HG03066 (cell line): ENCODE data around the gene ACAN.
"Not testable (repeated sequence)": the region's sequence is repeated elsewhere in the genome, so short reads cannot be mapped to it uniquely, and the experiment has no call there.

Experiments used
- ATAC-seq: cut with Tn5 transposase; IDR thresholded peaks from one replicate; pipeline ENCODE4 v1.9.1; 2021; ENCODE audit warnings: low read depth; ENCODE audit not compliant: unreplicated experiment

Gene ACAN

GRCh38 chr15:88915354-88915753 is 112.1 kb downstream of the ACAN start:
- ATAC-seq, result no peak

GRCh38 chr15:88917760-88918159 is 114.5 kb downstream of the ACAN start:
- ATAC-seq, result no peak

- no peak for ATAC-seq
These were observed 115.5 kb downstream of the ACAN start for GRCh38 chr15:88918738-88919137.

GRCh38 chr15:88920186-88920891 is 117.1 kb downstream of the ACAN start:
- ATAC-seq, result no peak

GRCh38 chr15:88920892-88921435 is 117.7 kb downstream of the ACAN start:
- ATAC-seq, result not testable (repeated sequence)
